DOHH2 (cell line): ENCODE measurements around the gene PPM1H.

Experiments used
- CTCF ChIP-seq: fragments of 200-600 bp; sonication (generic); IDR thresholded peaks from one replicate; pipeline ENCODE4 v1.5.1; 2014; ENCODE audit warnings: antibody characterized with exemption, mild to moderate bottlenecking, low read depth, low read length; ENCODE audit not compliant: poor library complexity, severe bottlenecking
- EZH2phosphoT487 ChIP-seq: fragments of 200-600 bp; sonication (generic); IDR thresholded peaks from 2 replicates; pipeline ENCODE4 v1.6.1; 2017; ENCODE audit warnings: borderline replicate concordance, mild to moderate bottlenecking, antibody characterized with exemption, low read length, moderate library complexity, mixed read lengths

DNA sequence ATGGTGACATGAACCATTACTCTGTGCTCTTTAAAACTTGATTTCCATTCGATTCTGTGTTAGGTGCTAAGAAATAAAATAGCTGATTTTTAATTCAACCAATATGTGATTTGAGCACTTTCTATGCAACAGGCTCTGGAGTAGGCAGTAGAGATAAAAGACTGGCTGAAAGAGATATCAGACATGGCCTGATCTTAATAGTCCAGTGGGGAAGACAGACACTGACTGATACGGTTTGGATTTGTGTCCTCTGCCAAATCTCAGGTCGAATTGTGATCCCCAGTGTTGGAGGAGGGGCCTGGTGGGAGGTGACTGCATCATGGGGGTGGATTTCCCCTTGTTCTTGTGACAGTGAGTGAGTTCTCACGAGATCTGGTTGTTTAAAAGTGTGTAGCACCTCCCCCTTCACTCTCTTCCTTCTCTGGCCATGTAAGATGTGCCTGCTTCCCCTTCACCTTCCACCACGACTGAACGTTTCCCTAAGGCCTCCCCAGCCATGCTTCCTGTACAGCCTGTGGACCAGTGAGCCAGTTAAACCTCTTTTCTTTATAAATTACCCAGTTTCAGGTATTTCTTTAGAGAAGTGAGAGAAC is 128.6 kb downstream of the PPM1H start:
- TF ChIP-seq CTCF (no peak), EZH2phosphoT487 (no peak)
